GM12891 (cell line): ENCODE data around the gene NEK2.

Experiments
- DNase-seq: peaks from one replicate; pipeline ENCODE4 v3.0.0; 2011; ENCODE audit warnings: low spot score; ENCODE audit not compliant: insufficient read length
- FAIRE-seq: peaks from 2 replicates; lab custom pipeline; 2011; peaks lifted over from hg19 to GRCh38; lab: Jason Lieb, UNC
- PAX5 ChIP-seq: IDR thresholded peaks from 2 replicates; pipeline ENCODE4 v1.6.1; 2011; ENCODE audit warnings: low read length, moderate library complexity, mild to moderate bottlenecking; ENCODE audit not compliant: insufficient read depth, severe bottlenecking
- POLR2A ChIP-seq: IDR thresholded peaks from 2 replicates; pipeline ENCODE4 v1.6.1; 2011; ENCODE audit warnings: low read depth, low read length, control low read depth
- POLR2AphosphoS5 ChIP-seq: IDR thresholded peaks from 2 replicates; pipeline ENCODE4 v1.6.1; 2011; ENCODE audit warnings: low read depth, low read length, control low read depth
- POU2F2 ChIP-seq: IDR thresholded peaks from 2 replicates; pipeline ENCODE4 v1.6.1; 2011; ENCODE audit warnings: low read depth, mild to moderate bottlenecking, control low read depth, low read length, moderate library complexity
- SPI1 ChIP-seq: IDR thresholded peaks from 2 replicates; pipeline ENCODE4 v1.6.1; 2011; ENCODE audit warnings: low read depth, low read length, control low read depth
- TAF1 ChIP-seq: IDR thresholded peaks from 2 replicates; pipeline ENCODE4 v1.6.1; 2011; ENCODE audit warnings: low read depth, low read length, control low read depth

NEK2 gene

DNA sequence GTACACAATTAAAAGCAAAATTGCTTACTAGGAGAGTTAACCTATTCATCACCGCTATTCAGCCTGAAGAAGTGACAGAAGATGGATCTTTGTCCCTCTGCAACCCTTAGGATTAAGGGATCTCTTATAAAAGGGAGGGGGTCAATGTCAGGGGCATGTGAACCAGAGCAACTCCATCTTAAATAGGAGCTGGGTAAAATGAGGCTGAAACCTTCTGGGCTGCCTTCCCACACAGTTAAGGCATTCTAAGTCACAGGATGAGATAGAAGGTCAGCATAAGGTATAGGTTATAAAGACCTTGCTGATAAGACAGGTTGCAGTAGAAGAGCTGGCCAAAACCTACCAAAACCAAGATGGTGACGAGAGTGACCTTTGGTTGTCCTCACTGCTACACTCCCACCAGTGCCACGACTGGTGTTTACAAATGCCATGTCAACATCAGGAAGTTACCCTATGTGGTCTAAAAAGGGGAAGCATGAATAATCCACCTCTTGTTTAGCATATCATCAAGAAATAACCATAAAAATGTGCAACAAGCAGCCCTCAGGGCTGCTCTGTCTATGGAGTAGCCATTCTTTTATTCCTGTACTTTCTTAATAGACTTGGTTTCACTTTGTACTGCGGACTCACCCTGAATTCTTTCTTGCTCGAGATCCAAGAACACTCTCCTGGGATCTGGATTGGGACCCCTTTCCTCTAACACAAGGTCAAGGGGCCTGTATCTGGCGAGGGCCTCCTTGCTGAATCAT is 35.3 kb upstream of the NEK2 start:
- TF ChIP-seq POU2F2, result no peak
- no peak for TF ChIP-seq POLR2AphosphoS5
- no peak for TF ChIP-seq TAF1
- TF ChIP-seq POLR2A, result no peak
- no peak for TF ChIP-seq SPI1
- TF ChIP-seq PAX5, result no peak
- no peak for FAIRE-seq
- DNase-seq, result no peak

DNA sequence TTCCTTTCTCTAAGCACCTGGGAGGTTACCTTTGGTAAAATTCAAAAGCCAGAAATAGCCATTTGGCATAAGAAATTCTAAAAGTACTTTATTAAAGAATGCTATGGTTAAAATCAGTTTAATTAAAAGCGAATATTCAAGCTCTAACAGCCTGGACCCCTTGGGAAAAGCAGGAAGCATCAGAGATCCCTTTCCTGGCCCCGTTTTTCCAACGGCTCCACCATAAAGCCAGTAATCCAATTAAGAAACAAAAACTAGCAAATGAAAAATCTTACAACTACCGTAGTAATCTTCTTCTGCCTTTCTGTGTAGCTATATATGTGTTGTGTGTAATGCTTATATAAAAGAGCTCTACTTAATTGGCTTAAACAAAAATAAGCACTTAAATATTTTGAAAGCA is 33.5 kb upstream of the NEK2 start:
- TF ChIP-seq POU2F2 (no peak), TAF1 (no peak), PAX5 (no peak), POLR2AphosphoS5 (no peak), POLR2A (no peak), SPI1 (no peak)
- no peak for FAIRE-seq
- no peak for DNase-seq

DNA sequence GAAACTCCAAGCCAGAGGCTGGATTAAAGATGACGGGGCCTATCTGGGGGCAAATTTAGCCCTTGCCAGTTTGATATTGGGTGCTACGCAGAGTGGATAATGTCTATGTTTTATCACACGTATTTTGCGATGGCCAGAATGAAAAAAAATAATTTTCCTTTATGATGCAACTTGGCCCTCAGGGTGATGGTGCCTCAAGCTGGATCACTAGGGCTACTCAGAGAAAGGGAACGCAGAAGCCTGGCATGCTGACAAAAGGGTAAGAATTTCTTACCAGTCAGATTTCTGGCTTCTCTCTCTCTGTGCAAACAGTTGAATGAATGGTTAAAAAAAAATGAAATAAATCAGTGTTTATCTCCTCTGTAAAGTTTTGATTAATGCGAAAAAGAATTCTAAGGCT is 32.6 kb upstream of the NEK2 start:
- DNase-seq (no peak), FAIRE-seq (no peak)
- no peak for TF ChIP-seq POU2F2
- TF ChIP-seq SPI1, result no peak
- TF ChIP-seq TAF1, result no peak
- no peak for TF ChIP-seq POLR2AphosphoS5

DNA sequence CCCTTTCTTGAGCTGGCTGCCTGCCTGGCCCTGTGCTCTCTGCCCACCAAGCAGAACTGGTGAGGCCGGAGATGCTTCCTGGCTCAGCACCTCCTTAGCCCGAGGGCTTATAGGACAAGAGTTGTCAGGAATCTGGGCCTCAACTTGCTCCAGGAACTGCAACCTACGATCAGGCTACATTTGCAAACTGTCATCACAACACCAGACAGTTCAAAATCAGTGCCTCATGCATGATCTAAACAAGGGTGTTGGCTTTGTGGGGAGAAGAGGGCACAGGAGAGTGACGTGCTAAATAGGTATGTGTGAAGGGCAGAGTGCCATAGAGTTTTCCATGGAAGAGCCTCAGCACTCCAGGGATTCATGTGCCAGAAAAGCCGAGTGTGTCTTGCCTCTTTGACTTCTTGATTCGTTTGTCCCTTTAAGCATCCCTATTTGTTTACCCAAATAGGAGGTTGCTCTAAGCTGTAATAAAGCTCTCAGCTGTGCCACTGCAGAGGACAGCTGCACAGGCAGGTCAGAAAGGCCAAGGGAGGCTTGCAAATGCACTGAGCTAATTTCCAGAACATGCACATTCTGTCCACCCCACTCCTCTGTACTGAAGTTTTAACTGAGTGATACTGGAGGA is 30.2 kb upstream of the NEK2 start:
- DNase-seq (no peak), FAIRE-seq (no peak)
- no peak for TF ChIP-seq POU2F2
- no peak for TF ChIP-seq POLR2AphosphoS5
- TF ChIP-seq POLR2A, result no peak
- no peak for TF ChIP-seq SPI1
- no peak for TF ChIP-seq TAF1
- no peak for TF ChIP-seq PAX5

DNA sequence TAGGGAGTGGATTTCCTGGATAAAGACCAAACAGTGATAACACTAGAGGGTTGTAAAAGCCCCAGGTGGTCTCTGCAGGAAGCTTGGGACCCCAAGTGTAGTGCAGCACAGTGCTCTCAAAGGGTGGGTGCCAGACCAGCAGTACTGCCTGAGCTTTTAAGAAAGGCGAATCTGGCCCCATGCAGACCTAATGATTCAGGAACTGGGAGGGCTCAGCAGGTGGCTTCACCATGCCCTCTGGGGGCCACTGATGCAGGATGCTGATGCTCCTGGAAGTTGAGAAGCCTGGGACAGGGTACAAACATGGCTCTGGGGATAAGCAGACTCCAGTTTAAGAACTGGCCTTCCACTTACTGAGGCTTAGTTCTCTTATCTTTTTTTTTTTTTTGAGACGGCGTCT is 29.1 kb upstream of the NEK2 start:
- TF ChIP-seq POLR2AphosphoS5, result no peak
- TF ChIP-seq PAX5, result no peak
- TF ChIP-seq TAF1, result no peak
- no peak for TF ChIP-seq POU2F2
- no peak for TF ChIP-seq POLR2A
- TF ChIP-seq SPI1, result no peak
- DNase-seq, result no peak
- no peak for FAIRE-seq

DNA sequence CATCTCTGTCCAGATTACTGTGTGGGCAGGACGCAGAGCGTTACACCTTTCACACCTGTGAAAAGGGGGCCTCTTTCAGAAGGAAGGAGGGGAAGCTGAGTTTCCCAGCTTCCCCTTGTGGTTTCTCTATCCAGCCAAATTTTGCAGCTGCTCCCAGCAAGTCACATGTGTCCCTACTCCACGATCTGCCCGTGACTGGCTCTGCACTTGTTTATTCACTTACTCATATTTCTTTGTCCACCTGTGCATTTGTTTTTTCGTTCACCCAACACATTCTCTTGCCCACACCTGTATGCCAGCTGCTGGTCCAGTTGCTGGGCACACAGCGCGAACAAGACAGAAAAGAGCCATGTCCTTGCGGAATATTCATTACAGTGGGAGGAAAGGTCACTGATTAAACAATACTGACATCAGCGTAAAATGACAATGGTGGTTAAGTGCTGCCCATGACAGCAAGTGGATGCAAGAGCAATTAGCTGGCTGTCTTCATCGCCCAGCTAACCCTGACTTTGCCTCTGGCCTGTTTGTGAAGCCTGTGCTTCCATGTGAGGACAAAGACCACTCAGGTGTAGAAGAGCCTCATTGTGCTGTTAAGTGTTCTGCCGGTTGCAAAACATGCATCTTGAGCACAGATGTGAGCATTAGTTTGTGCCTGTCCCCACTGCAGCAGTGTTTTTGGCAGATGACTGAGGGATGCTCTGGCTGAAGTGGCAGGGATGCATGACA is 28.6 kb upstream of the NEK2 start:
- no peak for FAIRE-seq
- no peak for DNase-seq

DNA sequence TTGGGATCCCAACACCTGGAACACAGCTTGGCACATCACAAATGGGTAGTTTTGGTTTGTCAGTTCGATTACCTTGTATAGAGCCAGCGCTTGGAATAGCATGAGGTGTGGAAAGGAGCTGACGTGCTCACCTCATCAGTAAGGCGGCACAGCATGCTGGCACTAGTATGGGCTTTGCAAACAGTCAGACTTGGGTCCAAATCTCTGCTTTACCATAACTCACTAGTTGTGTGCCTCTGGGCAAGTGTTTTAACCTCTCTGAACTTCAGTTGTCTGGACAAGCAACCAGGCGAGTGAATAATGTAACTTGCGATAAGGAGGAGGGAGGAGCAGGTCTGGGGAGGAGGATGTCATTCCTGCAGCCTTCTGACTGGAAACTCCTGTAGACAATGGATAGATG is 26.3 kb upstream of the NEK2 start:
- no peak for TF ChIP-seq POLR2AphosphoS5
- TF ChIP-seq PAX5, result no peak
- FAIRE-seq (no peak), DNase-seq (no peak)

More for the DNA sequence above, 28.6 kb upstream of the NEK2 start:
- TF ChIP-seq POU2F2 (no peak), SPI1 (no peak), TAF1 (no peak), POLR2AphosphoS5 (no peak), PAX5 (no peak), POLR2A (no peak)

DNA sequence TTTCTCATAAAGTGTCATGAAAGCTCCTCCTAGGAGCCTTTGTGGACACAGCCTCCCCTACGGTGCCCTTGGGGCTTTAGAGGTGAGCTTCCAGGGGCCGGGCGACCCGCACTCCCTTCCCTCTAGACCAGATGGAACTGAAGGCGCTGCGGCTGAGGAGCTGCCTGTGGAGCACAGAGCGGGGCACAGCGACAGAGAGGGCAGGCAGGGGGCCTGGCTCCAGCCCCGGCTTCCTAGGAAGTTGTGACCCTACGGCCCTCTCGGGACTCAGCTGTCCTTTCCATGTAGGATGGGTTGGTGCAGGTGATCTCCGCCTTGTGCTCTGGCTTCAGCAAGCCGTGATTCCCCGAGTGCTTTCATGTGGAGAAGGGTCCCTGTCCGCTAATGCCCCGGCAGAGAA is 23.6 kb upstream of the NEK2 start:
- FAIRE-seq (no peak), DNase-seq (no peak)
- TF ChIP-seq SPI1 (no peak), POLR2AphosphoS5 (no peak), TAF1 (no peak), PAX5 (no peak), POLR2A (no peak)

DNA sequence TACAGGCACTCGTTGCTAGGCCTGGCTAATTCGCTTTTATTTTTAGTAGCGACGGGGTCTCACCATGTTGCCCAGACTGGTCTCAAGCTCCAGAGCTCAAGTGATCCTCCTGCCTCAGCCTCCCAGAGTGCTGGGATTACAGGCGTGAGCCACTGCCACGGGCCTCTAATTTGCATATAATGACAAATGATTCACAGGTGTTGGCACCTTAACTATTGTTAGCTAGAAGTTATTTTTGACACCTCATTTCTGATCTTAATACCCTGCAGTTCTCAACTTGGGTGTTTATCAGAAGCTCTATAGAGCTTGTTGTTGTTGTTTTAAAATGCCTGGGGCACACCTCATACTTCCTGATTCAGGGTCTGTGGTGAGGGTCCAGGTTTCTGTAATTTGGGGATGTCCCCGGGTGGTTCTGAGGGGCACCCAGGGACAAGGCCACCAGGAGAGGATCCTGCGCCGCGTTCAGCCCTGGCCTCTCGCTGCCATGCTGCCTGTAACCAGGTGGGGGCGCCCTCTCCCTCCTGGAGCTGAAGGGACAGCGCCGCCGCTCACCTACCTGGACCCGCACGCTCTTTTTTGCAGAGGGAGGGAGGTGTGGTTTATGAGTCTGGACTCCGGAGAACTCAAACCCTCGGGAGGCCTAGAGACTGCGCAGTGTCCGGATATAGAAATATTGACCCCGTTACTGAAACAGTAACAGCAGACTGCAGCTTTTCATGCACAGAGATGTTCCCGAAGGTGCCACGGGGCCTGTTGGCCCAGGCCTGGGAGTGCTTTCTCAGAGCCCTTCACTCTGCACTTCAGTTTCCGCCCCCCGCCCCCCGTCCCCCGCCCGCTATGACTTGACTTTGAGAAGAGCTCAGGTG is 23.0 kb upstream of the NEK2 start:
- TF ChIP-seq PAX5 (no peak), SPI1 (no peak)
- FAIRE-seq (peak; percentile 91), DNase-seq (peak; percentile 63)
